K562 (cell line): ENCODE data around the gene TMEM270. TPM values are rescaled to one million over a fixed set of nuclear protein-coding genes. Genes with fewer than 3 reads are reported as not detected.

Experiments used
- ATF3 ChIP-seq, 2 experiments: fragments of 450-650 bp in 1 of 2; sonication (generic) in 1 of 2; formaldehyde crosslinking in 1 of 2; IDR thresholded peaks in 1 of 2; conservative IDR thresholded peaks in 1 of 2; 2 replicates each; pipeline versions ENCODE4 v1.6.1 to v1.8.1; 2016 to 2023; ENCODE audit warnings: mild to moderate bottlenecking in 2 of 2, moderate library complexity in 2 of 2, inconsistent platforms in 1 of 2, missing genetic modification reagents in 1 of 2
- BRF1 ChIP-seq: IDR thresholded peaks from 3 replicates; pipeline ENCODE4 v1.6.1; 2011; ENCODE audit warnings: borderline replicate concordance, mild to moderate bottlenecking; ENCODE audit not compliant: insufficient read length; ENCODE audit errors: extremely low read depth
- CBFB ChIP-seq: sonication (generic); formaldehyde crosslinking; IDR thresholded peaks from 2 replicates; pipeline ENCODE4 v1.4.0; 2020; ENCODE audit warnings: mild to moderate bottlenecking, missing genetic modification reagents
- HBP1 ChIP-seq: fragments of 450-650 bp; formaldehyde crosslinking; IDR thresholded peaks from 2 replicates; pipeline ENCODE4 v1.4.0; 2022; ENCODE audit warnings: missing genetic modification characterization
- MAFG ChIP-seq: fragments of 450-650 bp; conservative IDR thresholded peaks from 2 replicates; pipeline ENCODE4 v1.6.1; 2016; ENCODE audit warnings: missing genetic modification characterization, missing compliant biosample characterization
- MAZ ChIP-seq, 2 experiments: fragments of 450-650 bp in 1 of 2; sonication (generic) in 1 of 2; formaldehyde crosslinking; IDR thresholded peaks in 1 of 2; conservative IDR thresholded peaks in 1 of 2; 2 replicates each; pipeline versions ENCODE4 v1.4.0 to v1.5.0; 2020; ENCODE audit warnings: mild to moderate bottlenecking in 1 of 2, missing genetic modification reagents in 1 of 2
- MYC ChIP-seq, 2 experiments: fragments of 250-450 bp in 1 of 2; sonication (Bioruptor Pico) in 1 of 2; IDR thresholded peaks; 2 replicates each; pipeline versions ENCODE4 v1.5.1 to v1.6.1; 2012 to 2021; ENCODE audit warnings: low read depth in 2 of 2, borderline replicate concordance in 1 of 2, improper control_type of control experiment in 1 of 2, low read length in 1 of 2, mild to moderate bottlenecking in 1 of 2, moderate library complexity in 1 of 2
- PHB2 ChIP-seq: fragments of 450-650 bp; IDR thresholded peaks from 2 replicates; pipeline ENCODE4 v1.6.1; 2017; ENCODE audit warnings: low read depth
- PKNOX1 ChIP-seq: fragments of 450-650 bp; IDR thresholded peaks from 2 replicates; pipeline ENCODE4 v1.6.1; 2016
- TBL1XR1 ChIP-seq, 2 experiments: IDR thresholded peaks; 2 replicates each; pipeline ENCODE4 v1.6.1; 2012; ENCODE audit warnings: improper control_type of control experiment in 2 of 2, low read length in 2 of 2, mild to moderate bottlenecking in 1 of 2
- ZBTB40 ChIP-seq, 2 experiments: fragments of 450-650 bp in 1 of 2; sonication (generic) in 1 of 2; formaldehyde crosslinking in 1 of 2; IDR thresholded peaks; 2 replicates each; pipeline versions ENCODE4 v1.7.1 to v1.9.0; 2016 to 2022; ENCODE audit warnings: inconsistent platforms in 1 of 2, mild to moderate bottlenecking in 1 of 2, missing genetic modification reagents in 1 of 2
- ZKSCAN1 ChIP-seq: fragments of 150-350 bp; IDR thresholded peaks from 2 replicates; pipeline ENCODE4 v1.6.1; 2016; ENCODE audit warnings: low read depth, low read length
- ZNF644 ChIP-seq: fragments of 200-800 bp; sonication (Bioruptor generic); IDR thresholded peaks from 2 replicates; pipeline ENCODE4 v1.6.1; 2016; ENCODE audit warnings: low read depth, missing genetic modification characterization, missing compliant biosample characterization
- polyA plus RNA-seq, 8 experiments: library from polyadenylated mRNA; depleted of rRNA in 4 of 8; stranded (reverse) in 5 of 8; unstranded in 3 of 8; fragments of >200 nt; fragmentation: Nextera tagmentation in 2 of 8; fragmentation: Illumina TruSeq in 1 of 8; extraction: Ambion mirVana in 2 of 8; extraction: Trizol in 1 of 8; gene quantifications; 2 replicates each; pipeline versions ENCODE4 v1.2.1 to v1.2.3, GENCODE V29; 2011 to 2014; ENCODE audit warnings: inconsistent platforms in 1 of 8, missing spikeins in 1 of 8
- total RNA-seq, 7 experiments: library from RNA; depleted of rRNA in 6 of 7; stranded (reverse); fragments of >200 nt in 6 of 7; fragmentation: Illumina TruSeq in 2 of 7; extraction: Trizol in 2 of 7; gene quantifications; 2 replicates each; pipeline versions ENCODE4 v1.2.1 to v1.2.3, GENCODE V29; 2011 to 2021; ENCODE audit warnings: low replicate concordance in 1 of 7

The TMEM270 gene
- total and polyA plus RNA-seq, 9 of the 15 experiments (the other 6 are each of a cell fraction or from before 2014, with no cell fraction given): not detected

- TF ChIP-seq CBFB (CRISPR knock-in tag) (no peak), ATF3 (IDR thresholded peaks at IDR 0.05) (peak; percentile 84), ATF3 (CRISPR knock-in tag; conservative IDR thresholded peaks at IDR 0.05) (0 out of 2 replicates have a peak, but pooled peaks have one; percentile 19), BRF1 (no peak), MAZ (CRISPR knock-in tag; conservative IDR thresholded peaks at IDR 0.05 in 1 of 2, IDR thresholded peaks at IDR 0.05 in 1 of 2) (peak in 1 of 2 experiments; percentile 34; a peak in 1 of 4 replicates), MAFG (peak; percentile 56), ZBTB40 (IDR thresholded peaks at IDR 0.05) (0 out of 2 replicates have a peak, but pooled peaks have one; percentile 12), ZBTB40 (CRISPR knock-in tag; IDR thresholded peaks at IDR 0.05) (no peak), PHB2 (0 out of 2 replicates have a peak, but pooled peaks have one; percentile 3), ZKSCAN1 (0 out of 2 replicates have a peak, but pooled peaks have one; percentile 19), HBP1 (CRISPR knock-in tag) (no peak), MYC (IDR thresholded peaks at IDR 0.05; ENCODE audit: low read depth, low read length) (peak; percentile 41; the same call in 1 of the 2 replicates), MYC (CRISPR knock-in tag; IDR thresholded peaks at IDR 0.05; ENCODE audit: borderline replicate concordance, low read depth) (no peak), ZNF644 (0 out of 2 replicates have a peak, but pooled peaks have one; percentile 19), PKNOX1 (peak; percentile 76), TBL1XR1 (IDR thresholded peaks at IDR 0.05; ENCODE audit: low read length in 2 of 2) (0 out of 4 replicates have a peak, but pooled peaks of 1 of the 2 experiments have one; percentile 30)
These were observed 10.2 kb upstream of the TMEM270 start (continued) for GRCh38 chr7:73850781-73851207.
